Naive thymus-derived CD8-positive, alpha-beta T cell (primary cell): Measurements from ENCODE around the gene UBTF. TPM values are rescaled to one million over a fixed set of nuclear protein-coding genes. Genes with fewer than 3 reads are reported as not detected.
A peak's percentile ranks its signal among the peaks of the same experiment; 100 is the strongest.

Experiments
- ATAC-seq, 2 donors: fragments of 150-1000 bp; cut with Tn5 transposase in 1 of 2; sonication (Bioruptor Pico), chemical (Tn5 transposase) in 1 of 2; 1 replicate in 1 of 2; 2 replicates in 1 of 2; pipeline ENCODE4 v1.10.0; 2021; ENCODE audit warnings: mild to moderate bottlenecking in 2 of 2, moderate library complexity in 2 of 2
- POLR2A ChIA-PET: fragments of 350-600 bp; sonication (Branson Sonifier 250); formaldehyde crosslinking; loops from one replicate; lab custom pipeline; 2021; ENCODE audit warnings: antibody characterized with exemption; lab: Charles Lee
- DNase-seq, 10 donors: peaks; one replicate each; pipeline versions ENCODE4 v3.0.0 to v3.0.0-alpha.2; 2020 to 2022
- H3K27ac Mint-ChIP-seq, 10 donors: one replicate each; pipeline ENCODE4 v1.8.0; 2020 to 2022; ENCODE audit warnings: mild to moderate bottlenecking in 10 of 10, mixed read lengths in 10 of 10, moderate library complexity in 4 of 10, inconsistent platforms in 1 of 10
- H3K27me3 Mint-ChIP-seq, 5 donors: one replicate each; pipeline ENCODE4 v1.8.0; 2021 to 2022; ENCODE audit warnings: mixed read lengths in 5 of 5
- H3K36me3 Mint-ChIP-seq, 3 donors: one replicate each; pipeline ENCODE4 v1.8.0; 2020 to 2022; ENCODE audit warnings: mixed read lengths in 3 of 3, mild to moderate bottlenecking in 2 of 3, inconsistent platforms in 1 of 3
- H3K4me1 Mint-ChIP-seq, 4 donors: one replicate each; pipeline ENCODE4 v1.8.0; 2021 to 2022; ENCODE audit warnings: mixed read lengths in 4 of 4
- H3K4me3 Mint-ChIP-seq, 10 donors: one replicate each; pipeline ENCODE4 v1.8.0; 2020 to 2022; ENCODE audit warnings: mild to moderate bottlenecking in 10 of 10, mixed read lengths in 10 of 10, moderate library complexity in 6 of 10, inconsistent platforms in 1 of 10
- H3K9me3 Mint-ChIP-seq, 9 donors: one replicate each; pipeline ENCODE4 v1.8.0; 2020 to 2022; ENCODE audit warnings: mixed read lengths in 9 of 9, mild to moderate bottlenecking in 3 of 9, inconsistent platforms in 1 of 9, moderate library complexity in 1 of 9
- polyA plus RNA-seq, 3 donors: library from polyadenylated mRNA; unstranded; fragments of 300-500 nt; fragmentation: Illumina TruSeq; gene quantifications; one replicate each; pipeline ENCODE4 v1.2.3, GENCODE V29; 2021
- total RNA-seq, 8 experiments: library from RNA in 2 of 8; stranded (reverse) in 2 of 8; gene quantifications; one replicate each; pipeline ENCODE4 v1.2.3 and lab custom pipeline; 2021 to 2026

Gene UBTF
- 100 to 1,000 TPM; 348 to 362 TPM for total RNA-seq
- 10 to 100 TPM; 41.5 to 94.2 (median 73.3) TPM for polyA plus RNA-seq
- 213 to 377 (median 366) reads per million in 6 experiments for total RNA-seq (lab: John Stamatoyannopoulos, UW)

- peaks cover 28 to 52% (median 42%) of the 10 kb centered on the region in 4 donors for H3K4me1 Mint-ChIP-seq
- H3K27me3 Mint-ChIP-seq = no peaks in the 10 kb centered on the region
- H3K4me3 Mint-ChIP-seq = peak within 1 kb of the TSS; percentile 88 to 100 (median 92)
- peaks cover 10 to 17% (median 14%) of the 10 kb centered on the region in 3 donors for H3K36me3 Mint-ChIP-seq
- no peaks in the 10 kb centered on the region for H3K9me3 Mint-ChIP-seq
- DNase-seq (peak; percentile 61 to 89 (median 74)), ATAC-seq (peak; percentile 34 to 43)
- H3K27ac Mint-ChIP-seq = peak within 1 kb of the TSS; percentile 87 to 99 (median 94)
- POLR2A ChIA-PET = interaction anchor here (0.6 to 20.4 kb wide), 22 partner anchors 10 to 1098 kb away, joined by 3 to 445 read pairs (median 6); partner anchors contain the start of genes ATXN7L3, GRN, HDAC5 and RUNDC3A
Observed at GRCh38 chr17:44219616-44220212, at the start of gene UBTF. Gene UBTF, minus strand, starts transcription at chr17:44219675. Its CDS starts 1,446 bp downstream, at chr17:44218229.

- POLR2A ChIA-PET = interaction anchor here (0.7 kb wide), 1 partner anchor 48 kb away, joined by 3 read pairs; no protein-coding TSS in a partner anchor
- peaks cover 0 to 6% (median 3%) of the 10 kb centered on the region in 4 donors for H3K4me1 Mint-ChIP-seq
Observed at GRCh38 chr17:44268709-44269534, 49.4 kb upstream of the UBTF start.

GRCh38 chr17:44267818-44268490, 48.5 kb upstream of the UBTF start, which contains the start of gene SLC4A1:
Gene SLC4A1, minus strand, starts transcription at chr17:44268135. Its CDS starts 5,269 bp downstream, at chr17:44262866.
- Mint-ChIP-seq H3K4me1 (peaks cover 0 to 6% (median 3%) of the 10 kb centered on the region in 4 donors), H3K9me3 (peaks cover 0 to 1% (median 0%) of the 10 kb centered on the region in 9 donors), H3K36me3 (no peaks in the 10 kb centered on the region), H3K4me3 (no peak within 1 kb of the TSS), H3K27me3 (peaks cover 0 to 12% (median 3%) of the 10 kb centered on the region in 5 donors), H3K27ac (peak within 1 kb of the TSS in 3 of 10 donors; percentile 13 to 47 (median 46))
- ATAC-seq = no peak
- DNase-seq = no peak
- POLR2A ChIA-PET = interaction anchor here (0.8 to 0.9 kb wide), 2 partner anchors 20 to 53 kb away, joined by 3 read pairs; no protein-coding TSS in a partner anchor

More at GRCh38 chr17:44268709-44269534, 49.4 kb upstream of the UBTF start:
- Mint-ChIP-seq H3K27me3 (peaks cover 0 to 12% (median 4%) of the 10 kb centered on the region in 5 donors), H3K4me3 (no peak overlapping the region), H3K27ac (peak overlapping the region in 2 of 10 donors; percentile 13 to 47), H3K9me3 (peaks cover 0 to 1% (median 0%) of the 10 kb centered on the region in 9 donors), H3K36me3 (no peaks in the 10 kb centered on the region)
- no peak for DNase-seq
- ATAC-seq = no peak

GRCh38 chr17:44267165-44267455, 47.6 kb upstream of the UBTF start:
- Mint-ChIP-seq H3K4me3 (no peak overlapping the region), H3K36me3 (no peaks in the 10 kb centered on the region), H3K4me1 (peaks cover 0 to 6% (median 2%) of the 10 kb centered on the region in 4 donors), H3K27me3 (peaks cover 0 to 4% (median 2%) of the 10 kb centered on the region in 5 donors), H3K27ac (peak overlapping the region in 1 of 10 donors; percentile 46), H3K9me3 (peaks cover 0 to 1% (median 0%) of the 10 kb centered on the region in 9 donors)
- POLR2A ChIA-PET = interaction anchor here (0.8 to 0.9 kb wide), 2 partner anchors 19 to 52 kb away, joined by 3 read pairs; no protein-coding TSS in a partner anchor
- DNase-seq (no peak), ATAC-seq (no peak)

- Mint-ChIP-seq H3K4me1 (peaks cover 0 to 6% (median 2%) of the 10 kb centered on the region in 4 donors), H3K27me3 (no peaks in the 10 kb centered on the region), H3K27ac (peak overlapping the region in 3 of 10 donors; percentile 33 to 60 (median 51)), H3K9me3 (peaks cover 0 to 1% (median 0%) of the 10 kb centered on the region in 9 donors), H3K4me3 (no peak overlapping the region), H3K36me3 (no peaks in the 10 kb centered on the region)
- ATAC-seq = no peak
- no peak for DNase-seq
- POLR2A ChIA-PET = interaction anchor here (0.9 kb wide), 1 partner anchor 19 kb away, joined by 3 read pairs; no protein-coding TSS in a partner anchor
Observed at GRCh38 chr17:44266402-44267164, 47.1 kb upstream of the UBTF start.

- ATAC-seq = no peak
- DNase-seq = no peak
- Mint-ChIP-seq H3K4me3 (no peak overlapping the region), H3K36me3 (no peaks in the 10 kb centered on the region), H3K27me3 (no peaks in the 10 kb centered on the region), H3K27ac (peak overlapping the region in 2 of 10 donors; percentile 66 to 84), H3K4me1 (peaks cover 0 to 2% (median 1%) of the 10 kb centered on the region in 4 donors), H3K9me3 (no peaks in the 10 kb centered on the region)
- POLR2A ChIA-PET = no interaction called here
Observed at GRCh38 chr17:44263345-44263902, 43.9 kb upstream of the UBTF start.

- POLR2A ChIA-PET = interaction anchor here (0.6 kb wide), 1 partner anchor 542 kb away, joined by 5 read pairs; no protein-coding TSS in a partner anchor
- Mint-ChIP-seq H3K4me1 (peaks cover 0 to 4% (median 3%) of the 10 kb centered on the region in 4 donors), H3K36me3 (no peaks in the 10 kb centered on the region), H3K27me3 (no peaks in the 10 kb centered on the region), H3K9me3 (no peaks in the 10 kb centered on the region), H3K4me3 (no peak overlapping the region), H3K27ac (peak overlapping the region in 2 of 10 donors; percentile 37 to 80)
- no peak for DNase-seq
- ATAC-seq = no peak
Observed at GRCh38 chr17:44262654-44263225, 43.3 kb upstream of the UBTF start.

- no peak for DNase-seq
- no peaks in the 10 kb centered on the region for H3K27me3 Mint-ChIP-seq
- POLR2A ChIA-PET = interaction anchor here (1.9 kb wide), 1 partner anchor 13 kb away, joined by 20 read pairs; no protein-coding TSS in a partner anchor
- no peak overlapping the region for H3K27ac Mint-ChIP-seq
- no peaks in the 10 kb centered on the region for H3K36me3 Mint-ChIP-seq
- peaks cover 0 to 10% (median 3%) of the 10 kb centered on the region in 4 donors for H3K4me1 Mint-ChIP-seq
- no peak overlapping the region for H3K4me3 Mint-ChIP-seq
- no peaks in the 10 kb centered on the region for H3K9me3 Mint-ChIP-seq
- ATAC-seq = no peak
Observed at GRCh38 chr17:44260296-44260695, 40.8 kb upstream of the UBTF start.

GRCh38 chr17:44258811-44259351, 39.4 kb upstream of the UBTF start:
- Mint-ChIP-seq H3K9me3 (no peaks in the 10 kb centered on the region), H3K27me3 (no peaks in the 10 kb centered on the region), H3K4me3 (no peak overlapping the region), H3K36me3 (no peaks in the 10 kb centered on the region), H3K27ac (peak overlapping the region in 1 of 10 donors; percentile 7), H3K4me1 (peaks cover 0 to 10% (median 3%) of the 10 kb centered on the region in 4 donors)
- ATAC-seq = no peak
- DNase-seq = no peak
- POLR2A ChIA-PET = interaction anchor here (0.6 to 1.9 kb wide), 3 partner anchors 12 to 81 kb away, joined by 3 to 20 read pairs (median 5); no protein-coding TSS in a partner anchor

GRCh38 chr17:44257815-44258760, 38.6 kb upstream of the UBTF start:
- ATAC-seq (no peak), DNase-seq (no peak)
- H3K9me3 Mint-ChIP-seq = no peaks in the 10 kb centered on the region
- H3K27ac Mint-ChIP-seq = peak overlapping the region in 4 of 10 donors; percentile 35 to 76 (median 62)
- H3K36me3 Mint-ChIP-seq = no peaks in the 10 kb centered on the region
- H3K4me3 Mint-ChIP-seq = no peak overlapping the region
- POLR2A ChIA-PET = interaction anchor here (1.1 to 1.9 kb wide), 3 partner anchors 11 to 42 kb away, joined by 3 to 20 read pairs (median 5); no protein-coding TSS in a partner anchor
- H3K27me3 Mint-ChIP-seq = no peaks in the 10 kb centered on the region
- H3K4me1 Mint-ChIP-seq = peaks cover 0 to 10% (median 3%) of the 10 kb centered on the region in 4 donors
